Right lobe of liver (tissue), 4 donors: ENCODE measurements around the gene DOCK1.

Source experiments
- CTCF ChIP-seq, 4 donors: fragments of 200-600 bp in 3 of 4; fragments of 450-650 bp in 1 of 4; IDR thresholded peaks; one replicate each; pipeline versions ENCODE4 v1.5.1 to v1.8.0; 2016 to 2022; ENCODE audit warnings: antibody characterized with exemption in 4 of 4, mild to moderate bottlenecking in 2 of 4
- POLR2A ChIP-seq: fragments of 450-650 bp; IDR thresholded peaks from one replicate; pipeline ENCODE4 v1.6.1; 2017; ENCODE audit warnings: antibody characterized with exemption, mild to moderate bottlenecking
- donor health status: DM: no; HTN: no; CAD: no.
- donor health status: DM: no; HTN: no; CAD: no.
- donor health status: DM: no; HTN: yes; CAD: no.

DNA sequence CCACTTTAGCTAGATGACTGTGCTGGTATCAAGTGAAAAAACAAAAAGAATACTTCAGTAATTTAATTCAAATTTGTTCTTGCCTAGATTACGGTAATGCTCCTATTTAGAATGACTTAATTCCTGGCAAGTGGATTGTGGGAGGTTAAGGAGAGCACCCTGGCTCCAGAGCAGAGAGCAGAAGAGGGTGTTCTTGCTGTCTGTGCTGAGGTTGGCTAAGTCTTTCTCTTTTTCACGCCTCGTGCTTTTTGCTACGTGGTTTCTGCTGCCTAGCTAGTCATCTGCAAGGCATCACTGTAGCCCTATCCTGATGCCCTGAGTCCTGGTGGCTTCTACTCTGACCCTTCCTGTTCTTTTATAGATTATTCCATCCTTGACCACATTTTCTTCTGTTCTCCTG lies 189.8 kb downstream of the DOCK1 start:
- no peak for TF ChIP-seq CTCF (IDR thresholded peaks at IDR 0.05)
- TF ChIP-seq POLR2A = no peak
